MM.1S (cell line): ENCODE measurements around the gene RITA1.
"Not testable (repeated sequence)": the region's sequence is repeated elsewhere in the genome, so short reads cannot be mapped to it uniquely, and the experiment has no call there.

Experiments used
- DNase-seq: peaks from one replicate; pipeline ENCODE4 v3.0.0-alpha.2; 2015
- H2AFZ ChIP-seq: fragments of 300-600 bp; sonication (generic); 2 replicates; pipeline ENCODE4 v1.6.0; 2016; ENCODE audit warnings: antibody characterized with exemption, low read length
- H3F3A ChIP-seq: fragments of 300-600 bp; sonication (generic); 2 replicates; pipeline ENCODE4 v1.6.1; 2016; ENCODE audit warnings: mild to moderate bottlenecking, antibody characterized with exemption, low read length, moderate library complexity, mixed read lengths; ENCODE audit not compliant: insufficient read depth
- H3K27ac ChIP-seq: fragments of 300-600 bp; sonication (generic); 2 replicates; pipeline ENCODE4 v1.5.1; 2016; ENCODE audit warnings: mild to moderate bottlenecking, low read length
- H3K27me3 ChIP-seq: fragments of 300-600 bp; sonication (generic); replicated peaks from 2 replicates; pipeline ENCODE4 v1.6.0; 2016; ENCODE audit warnings: low read length; ENCODE audit not compliant: insufficient read depth
- H3K36me3 ChIP-seq: fragments of 300-600 bp; sonication (generic); replicated peaks from 2 replicates; pipeline ENCODE4 v1.6.1; 2016; ENCODE audit warnings: mild to moderate bottlenecking, low read length, mixed read lengths; ENCODE audit not compliant: insufficient read depth
- H3K4me1 ChIP-seq: fragments of 300-600 bp; sonication (generic); 2 replicates; pipeline ENCODE4 v1.6.1; 2016; ENCODE audit warnings: low read length, mixed read lengths
- H3K4me2 ChIP-seq: fragments of 300-600 bp; sonication (generic); 2 replicates; pipeline ENCODE4 v1.6.0; 2016; ENCODE audit warnings: low read depth, low read length
- H3K4me3 ChIP-seq: fragments of 300-600 bp; sonication (generic); 2 replicates; pipeline ENCODE4 v1.5.1; 2016; ENCODE audit warnings: low read length, mixed read lengths
- H3K79me2 ChIP-seq: fragments of 300-600 bp; sonication (generic); 2 replicates; pipeline ENCODE4 v1.6.1; 2016; ENCODE audit warnings: mixed run types, low read length, mixed read lengths
- H3K9ac ChIP-seq: fragments of 300-600 bp; sonication (generic); 2 replicates; pipeline ENCODE4 v1.6.1; 2016; ENCODE audit warnings: low read length, mixed read lengths
- H3K9me2 ChIP-seq: fragments of 300-600 bp; sonication (generic); replicated peaks from 2 replicates; pipeline ENCODE4 v1.6.1; 2016; ENCODE audit warnings: mild to moderate bottlenecking, low read length, mixed read lengths; ENCODE audit not compliant: insufficient read depth
- H3K9me3 ChIP-seq: fragments of 300-600 bp; sonication (generic); replicated peaks from 2 replicates; pipeline ENCODE4 v1.6.1; 2016; ENCODE audit warnings: mild to moderate bottlenecking, low read length, mixed read lengths; ENCODE audit not compliant: insufficient read depth
- H4K20me1 ChIP-seq: fragments of 300-600 bp; sonication (generic); 2 replicates; pipeline ENCODE4 v1.6.1; 2016; ENCODE audit warnings: mild to moderate bottlenecking, low read length, moderate library complexity, mixed read lengths; ENCODE audit not compliant: insufficient read depth
- EZH2 ChIP-seq: fragments of 300-600 bp; sonication (generic); optimal IDR thresholded peaks from 2 replicates; pipeline ENCODE3; 2017; ENCODE audit warnings: low read depth, mild to moderate bottlenecking, antibody characterized with exemption, low read length, mixed read lengths
- EZH2phosphoT487 ChIP-seq: fragments of 300-600 bp; sonication (generic); IDR thresholded peaks from 2 replicates; pipeline ENCODE4 v1.6.1; 2018; ENCODE audit warnings: antibody characterized with exemption, low read length
- TF ChIP-seq, protein P1 (sequence below): fragments of 300-600 bp; sonication (generic); IDR thresholded peaks from 2 replicates; pipeline ENCODE4 v1.5.1; 2016; ENCODE audit warnings: antibody characterized with exemption, low read length, mixed read lengths

The RITA1 gene

DNA sequence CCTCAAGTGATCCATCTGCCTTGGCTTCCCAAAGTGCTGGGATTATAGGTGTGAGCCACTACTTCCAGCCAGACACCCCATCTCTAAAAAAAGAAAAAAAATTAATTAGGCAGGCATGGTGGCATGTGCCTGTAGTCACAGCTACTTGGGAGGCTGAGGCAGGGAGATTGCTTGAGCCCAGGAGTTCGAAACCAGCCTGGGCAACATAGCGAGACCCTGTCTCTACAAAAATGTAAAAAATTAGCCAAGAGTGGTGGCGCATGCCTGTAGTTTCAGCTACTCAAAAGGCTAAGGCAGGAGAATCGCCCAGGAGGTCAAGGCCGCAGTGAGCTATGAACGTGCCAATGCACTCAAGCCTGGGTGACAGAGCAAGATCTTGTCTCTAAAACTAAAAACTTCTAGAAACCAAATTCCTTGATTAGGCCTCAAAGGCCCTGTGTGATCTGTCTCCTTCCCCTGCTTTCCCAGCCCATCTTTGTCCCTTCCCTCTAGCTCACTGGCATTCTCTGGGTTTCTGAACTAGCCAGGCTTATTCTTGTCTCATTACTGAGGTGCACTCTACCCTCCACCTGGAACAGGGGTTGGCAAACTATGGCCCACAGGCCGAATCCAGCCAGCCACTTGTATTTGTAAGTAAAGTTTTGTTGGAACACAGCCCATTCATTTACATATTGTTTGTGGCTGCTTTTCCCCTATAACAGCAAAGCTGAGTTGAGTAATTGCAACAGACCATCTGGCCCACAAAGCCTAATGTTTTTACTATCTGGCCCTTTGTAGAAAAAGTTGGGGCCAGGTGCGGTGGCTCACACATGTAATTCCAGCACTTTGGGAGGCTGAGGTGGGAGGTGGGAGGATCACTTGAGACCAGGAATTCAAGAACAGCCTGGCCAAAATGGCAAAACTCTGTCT is 18.6 kb downstream of the RITA1 start:
- Histone ChIP-seq H3K9me3 (no peaks in the 10 kb centered on the region), H3K27me3 (no peaks in the 10 kb centered on the region), H3K4me2 (no peak overlapping the region), H3K79me2 (no peaks in the 10 kb centered on the region), H2AFZ (no peak overlapping the region), H3K27ac (no peak overlapping the region), H3K4me1 (peaks cover 15% of the 10 kb centered on the region), H3K9me2 (no peaks in the 10 kb centered on the region), H3K9ac (no peak overlapping the region), H3K4me3 (no peak overlapping the region), H4K20me1 (no peaks in the 10 kb centered on the region), H3K36me3 (no peaks in the 10 kb centered on the region), H3F3A (peaks cover 19% of the 10 kb centered on the region)
- TF ChIP-seq, protein P1, sequence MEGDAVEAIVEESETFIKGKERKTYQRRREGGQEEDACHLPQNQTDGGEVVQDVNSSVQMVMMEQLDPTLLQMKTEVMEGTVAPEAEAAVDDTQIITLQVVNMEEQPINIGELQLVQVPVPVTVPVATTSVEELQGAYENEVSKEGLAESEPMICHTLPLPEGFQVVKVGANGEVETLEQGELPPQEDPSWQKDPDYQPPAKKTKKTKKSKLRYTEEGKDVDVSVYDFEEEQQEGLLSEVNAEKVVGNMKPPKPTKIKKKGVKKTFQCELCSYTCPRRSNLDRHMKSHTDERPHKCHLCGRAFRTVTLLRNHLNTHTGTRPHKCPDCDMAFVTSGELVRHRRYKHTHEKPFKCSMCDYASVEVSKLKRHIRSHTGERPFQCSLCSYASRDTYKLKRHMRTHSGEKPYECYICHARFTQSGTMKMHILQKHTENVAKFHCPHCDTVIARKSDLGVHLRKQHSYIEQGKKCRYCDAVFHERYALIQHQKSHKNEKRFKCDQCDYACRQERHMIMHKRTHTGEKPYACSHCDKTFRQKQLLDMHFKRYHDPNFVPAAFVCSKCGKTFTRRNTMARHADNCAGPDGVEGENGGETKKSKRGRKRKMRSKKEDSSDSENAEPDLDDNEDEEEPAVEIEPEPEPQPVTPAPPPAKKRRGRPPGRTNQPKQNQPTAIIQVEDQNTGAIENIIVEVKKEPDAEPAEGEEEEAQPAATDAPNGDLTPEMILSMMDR, result no peak
- TF ChIP-seq EZH2 (no peak), EZH2phosphoT487 (no peak)
- no peak for DNase-seq

DNA sequence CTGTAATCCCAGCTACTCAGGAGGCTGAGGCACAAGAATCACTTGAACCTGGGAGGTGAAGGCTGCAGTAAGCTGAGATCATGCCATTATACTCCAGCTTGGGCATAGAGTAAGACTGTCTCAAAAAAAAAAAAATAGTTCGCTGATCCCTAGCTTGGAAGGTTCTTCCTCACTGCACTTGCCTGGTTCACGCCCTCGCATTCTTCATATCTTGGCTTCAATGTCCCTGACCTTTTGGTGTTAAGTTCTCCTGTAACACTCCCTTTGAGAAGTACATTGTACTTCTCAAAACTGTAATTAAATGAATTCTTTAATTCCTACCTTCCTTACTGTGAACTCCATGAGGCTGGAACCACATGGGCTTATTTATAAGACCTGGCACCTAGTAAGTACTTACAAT is 19.3 kb downstream of the RITA1 start:
- no peak for TF ChIP-seq EZH2phosphoT487
- peaks cover 21% of the 10 kb centered on the region for H3K4me1 ChIP-seq
- H3K9me3 ChIP-seq, result no peaks in the 10 kb centered on the region
- H3F3A ChIP-seq, result peaks cover 24% of the 10 kb centered on the region
- H2AFZ ChIP-seq, result no peak overlapping the region
- H3K27me3 ChIP-seq, result no peaks in the 10 kb centered on the region
- no peak overlapping the region for H3K4me3 ChIP-seq
- H3K9ac ChIP-seq, result no peak overlapping the region
- no peak overlapping the region for H3K27ac ChIP-seq
- no peaks in the 10 kb centered on the region for H3K36me3 ChIP-seq
- no peaks in the 10 kb centered on the region for H3K79me2 ChIP-seq
- H4K20me1 ChIP-seq, result no peaks in the 10 kb centered on the region
- no peak for DNase-seq
- no peaks in the 10 kb centered on the region for H3K9me2 ChIP-seq
- no peak overlapping the region for H3K4me2 ChIP-seq

DNA sequence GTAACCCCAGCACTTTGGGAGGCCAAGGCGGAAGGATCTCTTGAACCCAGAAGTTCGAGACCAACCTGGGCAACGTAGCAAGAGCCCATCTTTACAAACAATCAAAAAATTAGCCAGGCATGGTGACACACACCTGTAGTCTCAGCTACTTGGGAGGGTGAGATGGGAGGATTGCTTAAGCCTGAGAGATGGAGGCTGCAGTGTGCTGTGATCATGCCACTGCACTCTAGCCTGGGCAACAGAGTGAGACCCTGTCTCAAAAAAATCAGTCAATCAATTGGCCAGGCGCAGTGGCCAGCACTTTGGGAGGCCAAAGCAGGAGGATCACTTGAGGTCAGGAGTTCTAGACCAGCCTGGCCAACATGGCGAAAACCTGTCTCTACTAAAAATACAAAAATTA is 21.3 kb downstream of the RITA1 start:
- not testable (repeated sequence) for H3K4me2 ChIP-seq, H3K9me3 ChIP-seq, H4K20me1 ChIP-seq, H3K9ac ChIP-seq, DNase-seq, H3K27me3 ChIP-seq, H3K4me3 ChIP-seq, H3K79me2 ChIP-seq, H3K9me2 ChIP-seq, H3K36me3 ChIP-seq, H2AFZ ChIP-seq, H3K27ac ChIP-seq
- H3F3A ChIP-seq, result peaks cover 24% of the 10 kb centered on the region
- peaks cover 21% of the 10 kb centered on the region for H3K4me1 ChIP-seq

DNA sequence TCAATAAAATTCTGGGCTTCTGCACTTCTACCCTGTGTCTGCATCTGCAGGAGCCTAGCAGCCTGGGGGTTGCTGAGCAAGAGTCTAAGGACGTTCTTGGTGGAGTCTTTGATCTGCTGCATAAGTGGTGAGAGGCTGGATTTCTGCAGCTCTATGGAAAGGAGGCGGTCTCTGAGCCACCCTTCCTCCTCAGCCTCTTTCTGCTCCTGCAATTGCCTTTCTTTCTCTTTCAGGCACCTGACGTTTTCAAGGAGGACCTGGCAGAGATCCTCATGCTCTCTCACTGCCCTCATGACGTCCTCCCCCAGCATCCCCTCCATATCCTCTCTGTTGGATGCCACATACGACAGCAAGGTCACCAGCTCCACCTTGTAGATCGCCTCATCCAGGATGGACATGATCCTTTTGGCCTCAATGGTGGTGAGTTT is 22.1 kb downstream of the RITA1 start:
- Histone ChIP-seq H2AFZ (no peak overlapping the region), H3K9ac (peak overlapping the region; percentile 28; the same call in 1 of the 2 replicates), H3K79me2 (no peaks in the 10 kb centered on the region), H3K9me2 (no peaks in the 10 kb centered on the region), H3K4me1 (peaks cover 21% of the 10 kb centered on the region), H3F3A (peaks cover 24% of the 10 kb centered on the region), H3K9me3 (no peaks in the 10 kb centered on the region), H3K27ac (peak overlapping the region; percentile 97), H3K36me3 (no peaks in the 10 kb centered on the region), H4K20me1 (no peaks in the 10 kb centered on the region), H3K4me3 (peak overlapping the region; percentile 35; the same call in 1 of the 2 replicates), H3K4me2 (peak overlapping the region; percentile 64), H3K27me3 (no peaks in the 10 kb centered on the region)
- no peak for DNase-seq
- TF ChIP-seq, protein P1, result no peak
- TF ChIP-seq EZH2phosphoT487 (no peak), EZH2 (no peak)
